OCI-LY1 (cell line): Measurements from ENCODE around the gene SMCO3.

ENCODE experiments used
- EZH2 ChIP-seq: fragments of 200-600 bp; sonication (generic), shearing (Covaris generic); IDR thresholded peaks from 2 replicates; pipeline ENCODE4 v1.8.0; 2017; ENCODE audit warnings: borderline replicate concordance, mixed run types, mild to moderate bottlenecking, antibody characterized with exemption, low read length, moderate library complexity, mixed read lengths
- TF ChIP-seq, protein P1 (sequence below): fragments of 200-600 bp; sonication (generic), shearing (Covaris generic); IDR thresholded peaks from 2 replicates; pipeline ENCODE4 v1.5.1; 2017; ENCODE audit warnings: mild to moderate bottlenecking, antibody characterized with exemption, low read length, moderate library complexity, mixed read lengths

DNA sequence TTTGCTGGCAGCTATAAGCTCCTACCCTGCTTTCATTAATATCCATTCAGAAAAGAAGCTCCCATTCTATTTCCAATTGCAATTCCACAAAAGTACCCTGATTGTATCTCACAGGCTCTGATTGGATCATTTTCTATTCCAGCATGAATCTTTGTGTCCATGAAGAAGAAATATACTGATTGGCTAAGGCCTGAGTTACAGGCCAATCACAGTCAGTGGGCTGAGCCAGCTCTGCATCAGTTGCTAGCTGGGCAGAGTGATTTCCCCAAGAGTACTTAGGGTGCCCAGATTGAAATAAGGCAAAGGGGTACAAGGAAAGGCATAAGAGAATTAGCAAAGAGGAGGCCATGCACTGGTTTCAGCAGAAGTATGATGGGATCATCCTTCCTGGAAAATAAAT is 14.9 kb upstream of the SMCO3 start:
- TF ChIP-seq EZH2: no peak
- TF ChIP-seq, protein P1, sequence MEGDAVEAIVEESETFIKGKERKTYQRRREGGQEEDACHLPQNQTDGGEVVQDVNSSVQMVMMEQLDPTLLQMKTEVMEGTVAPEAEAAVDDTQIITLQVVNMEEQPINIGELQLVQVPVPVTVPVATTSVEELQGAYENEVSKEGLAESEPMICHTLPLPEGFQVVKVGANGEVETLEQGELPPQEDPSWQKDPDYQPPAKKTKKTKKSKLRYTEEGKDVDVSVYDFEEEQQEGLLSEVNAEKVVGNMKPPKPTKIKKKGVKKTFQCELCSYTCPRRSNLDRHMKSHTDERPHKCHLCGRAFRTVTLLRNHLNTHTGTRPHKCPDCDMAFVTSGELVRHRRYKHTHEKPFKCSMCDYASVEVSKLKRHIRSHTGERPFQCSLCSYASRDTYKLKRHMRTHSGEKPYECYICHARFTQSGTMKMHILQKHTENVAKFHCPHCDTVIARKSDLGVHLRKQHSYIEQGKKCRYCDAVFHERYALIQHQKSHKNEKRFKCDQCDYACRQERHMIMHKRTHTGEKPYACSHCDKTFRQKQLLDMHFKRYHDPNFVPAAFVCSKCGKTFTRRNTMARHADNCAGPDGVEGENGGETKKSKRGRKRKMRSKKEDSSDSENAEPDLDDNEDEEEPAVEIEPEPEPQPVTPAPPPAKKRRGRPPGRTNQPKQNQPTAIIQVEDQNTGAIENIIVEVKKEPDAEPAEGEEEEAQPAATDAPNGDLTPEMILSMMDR: no peak
